ENCODE measurements around the gene CCDC183.

CCDC183 gene

DNA sequence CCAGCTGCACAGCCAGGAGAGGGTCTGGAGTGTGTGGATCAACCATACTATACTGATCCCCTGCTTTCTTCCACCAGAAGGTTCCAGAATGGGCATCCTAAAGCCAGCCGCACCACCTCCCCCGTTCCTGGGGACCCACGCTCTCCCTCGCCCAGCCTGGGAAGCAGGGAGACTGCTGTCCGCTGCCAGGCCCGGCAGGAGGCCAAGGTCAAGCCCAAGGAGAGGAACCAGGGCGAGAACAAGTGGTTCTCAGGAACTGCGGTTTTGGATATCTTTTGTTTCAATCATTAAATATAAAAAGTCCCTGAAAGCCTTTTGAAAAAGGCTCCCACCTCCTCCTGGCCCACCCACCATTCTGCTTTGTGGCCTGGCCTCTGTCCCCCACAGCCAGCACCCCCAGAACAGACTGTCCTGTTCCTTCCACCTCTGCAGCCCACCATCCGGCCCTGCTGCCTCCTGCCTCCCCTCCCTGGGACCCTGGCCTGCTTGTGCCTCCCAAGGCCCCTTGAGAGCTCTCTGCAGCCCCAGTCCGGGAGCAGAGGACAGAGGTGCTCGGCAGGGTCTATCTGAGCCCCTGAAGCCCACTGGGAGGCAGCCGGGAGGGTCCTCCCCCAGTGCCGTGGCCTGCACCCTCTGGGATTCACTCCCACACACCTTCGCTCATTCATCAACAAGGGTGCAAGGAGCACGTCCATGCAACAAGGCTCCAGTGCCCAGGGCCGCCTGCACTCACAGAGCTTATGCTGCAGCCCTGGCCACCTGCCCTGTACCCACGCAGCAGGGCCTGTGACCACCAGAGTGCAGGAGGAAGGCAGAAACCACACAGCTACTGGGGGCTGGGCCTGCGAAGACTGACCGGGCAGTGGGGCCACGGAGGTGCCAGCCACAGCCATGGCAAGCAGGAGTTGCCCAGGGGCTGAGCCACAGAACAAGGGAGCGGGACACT lies 47.2 kb upstream of the CCDC183 start:
- H3K4me3 ChIP-seq (ENCODE audit: insufficient read depth in 1 of 2, low read depth in 1 of 2, low read length in 2 of 2) = no peak overlapping the region
- no peak overlapping the region for H2AK5ac ChIP-seq (ENCODE audit: low read length, severe bottlenecking)
- H3K79me1 ChIP-seq (replicated peaks; ENCODE audit: low read length, poor library complexity, severe bottlenecking) = no peaks in the 10 kb centered on the region

DNA sequence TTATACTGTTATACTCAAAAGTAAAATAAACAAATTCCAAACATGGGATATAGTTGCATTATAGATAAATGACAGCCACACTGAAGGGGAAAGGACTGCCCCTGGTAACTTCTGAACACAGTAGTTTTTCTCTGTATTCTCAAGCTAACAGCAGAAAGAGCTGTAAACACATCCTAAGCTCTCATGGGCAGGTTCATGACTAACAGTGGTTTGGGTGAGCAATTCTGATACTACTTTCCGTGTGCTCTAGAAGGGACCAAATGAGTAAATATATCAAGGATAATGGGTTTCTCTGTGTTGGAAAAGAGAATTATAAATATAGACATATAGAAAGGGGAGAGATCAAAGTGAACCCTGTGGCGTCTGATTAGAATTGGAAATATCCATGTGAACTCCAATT lies 45.6 kb upstream of the CCDC183 start:
- H3K4me3 ChIP-seq (ENCODE audit: insufficient read depth in 1 of 2, low read depth in 1 of 2, low read length in 2 of 2) = no peak overlapping the region
- H2AFZ ChIP-seq (ENCODE audit: low read depth, low read length) = no peak overlapping the region
- H3K9ac ChIP-seq (ENCODE audit: low read length) = no peak overlapping the region
- H2BK12ac ChIP-seq (ENCODE audit: low read length in 2 of 2) = no peak overlapping the region
- H4K8ac ChIP-seq (ENCODE audit: low read length) = no peak overlapping the region
- no peak overlapping the region for H3K4ac ChIP-seq (ENCODE audit: low read depth in 1 of 2, low read length in 2 of 2)
- H3K14ac ChIP-seq (ENCODE audit: low read length in 2 of 2) = no peak overlapping the region
- H3K79me1 ChIP-seq (replicated peaks; ENCODE audit: low read length, poor library complexity, severe bottlenecking) = no peaks in the 10 kb centered on the region
- H2BK15ac ChIP-seq (ENCODE audit: low read depth, poor library complexity, severe bottlenecking) = no peak overlapping the region
- H3K23ac ChIP-seq (ENCODE audit: low read length in 2 of 2) = no peak overlapping the region
- peaks cover 34 to 51% of the 10 kb centered on the region in 2 experiments for H3K27me3 ChIP-seq (ENCODE audit: control insufficient read depth in 1 of 2, insufficient read depth in 1 of 2, low read length in 2 of 2)
- H3K27ac ChIP-seq (ENCODE audit: low read length, poor library complexity, severe bottlenecking) = no peak overlapping the region
- H4K91ac ChIP-seq (ENCODE audit: low read length) = no peak overlapping the region
- no peak overlapping the region for H3K18ac ChIP-seq (ENCODE audit: low read depth in 1 of 2, low read length in 2 of 2)
- peaks cover 0 to 4% of the 10 kb centered on the region in 2 experiments for H3K36me3 ChIP-seq (ENCODE audit: control insufficient read depth in 1 of 2, insufficient read depth in 2 of 2, low read depth in 1 of 2, low read length in 2 of 2)
- no peak overlapping the region for H2BK120ac ChIP-seq (ENCODE audit: low read depth, low read length)
- peaks cover 10% of the 10 kb centered on the region for H3K9me3 ChIP-seq (ENCODE audit: control insufficient read depth, low read length)
- no peak overlapping the region for H2BK5ac ChIP-seq (ENCODE audit: low read depth, low read length, poor library complexity, severe bottlenecking)
- WGBS = 64% methylated on average over 2 of the region's 2 CpGs
- no peak for DNase-seq
- H3K4me1 ChIP-seq (ENCODE audit: control insufficient read depth, insufficient read depth, low read depth, low read length) = peaks cover 5% of the 10 kb centered on the region
- no peak overlapping the region for H2AK5ac ChIP-seq (ENCODE audit: low read length, severe bottlenecking)
- no peak overlapping the region for H3K4me2 ChIP-seq (ENCODE audit: low read length, poor library complexity, severe bottlenecking)

More for the DNA sequence above, 47.2 kb upstream of the CCDC183 start:
- Histone ChIP-seq H3K9me3 (ENCODE audit: control insufficient read depth, low read length) (peaks cover 8% of the 10 kb centered on the region), H2BK120ac (ENCODE audit: low read depth, low read length) (no peak overlapping the region), H3K18ac (ENCODE audit: low read depth in 1 of 2, low read length in 2 of 2) (no peak overlapping the region), H3K36me3 (ENCODE audit: control insufficient read depth in 1 of 2, insufficient read depth in 2 of 2, low read depth in 1 of 2, low read length in 2 of 2) (peaks cover 0 to 4% of the 10 kb centered on the region in 2 experiments), H3K9ac (ENCODE audit: low read length) (no peak overlapping the region), H2BK15ac (ENCODE audit: low read depth, poor library complexity, severe bottlenecking) (no peak overlapping the region), H3K23ac (ENCODE audit: low read length in 2 of 2) (no peak overlapping the region), H3K4me1 (ENCODE audit: control insufficient read depth, insufficient read depth, low read depth, low read length) (peaks cover 5% of the 10 kb centered on the region), H2BK12ac (ENCODE audit: low read length in 2 of 2) (peak overlapping the region in 1 of 2 experiments; percentile 47), H4K91ac (ENCODE audit: low read length) (no peak overlapping the region), H3K14ac (ENCODE audit: low read length in 2 of 2) (peak overlapping the region in 1 of 2 experiments; percentile 87), H4K8ac (ENCODE audit: low read length) (no peak overlapping the region), H3K4me2 (ENCODE audit: low read length, poor library complexity, severe bottlenecking) (no peak overlapping the region), H3K4ac (ENCODE audit: low read depth in 1 of 2, low read length in 2 of 2) (no peak overlapping the region), H3K27me3 (ENCODE audit: control insufficient read depth in 1 of 2, insufficient read depth in 1 of 2, low read length in 2 of 2) (peaks cover 40 to 51% of the 10 kb centered on the region in 2 experiments), H2BK5ac (ENCODE audit: low read depth, low read length, poor library complexity, severe bottlenecking) (no peak overlapping the region), H2AFZ (ENCODE audit: low read depth, low read length) (no peak overlapping the region), H3K27ac (ENCODE audit: low read length, poor library complexity, severe bottlenecking) (no peak overlapping the region)
- 85% methylated on average over 21 of the region's 21 CpGs for WGBS
- no peak for DNase-seq

DNA sequence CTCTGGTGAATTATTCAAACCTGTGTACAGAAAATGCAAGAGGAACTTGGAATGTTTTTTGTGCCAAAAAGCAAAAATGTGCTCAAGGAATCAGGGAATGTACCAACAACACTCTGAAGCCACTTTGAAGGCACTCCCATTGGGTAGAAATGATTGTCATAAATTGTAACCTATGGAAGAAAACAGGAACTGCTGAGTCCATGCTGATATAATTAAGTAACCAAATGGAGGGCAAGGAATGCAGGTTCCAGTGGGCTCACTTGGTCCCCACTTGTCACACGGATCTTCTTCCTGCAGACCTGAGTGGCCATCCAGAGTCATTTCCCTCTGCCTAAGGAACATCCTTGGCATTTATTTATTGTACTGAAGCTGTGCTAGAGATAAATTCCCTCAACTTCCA lies 44.9 kb upstream of the CCDC183 start:
- H4K91ac ChIP-seq (ENCODE audit: low read length) = no peak overlapping the region
- H3K4me2 ChIP-seq (ENCODE audit: low read length, poor library complexity, severe bottlenecking) = no peak overlapping the region
- H4K8ac ChIP-seq (ENCODE audit: low read length) = no peak overlapping the region
- H3K14ac ChIP-seq (ENCODE audit: low read length in 2 of 2) = no peak overlapping the region
- no peak overlapping the region for H3K23ac ChIP-seq (ENCODE audit: low read length in 2 of 2)
- H3K4me1 ChIP-seq (ENCODE audit: control insufficient read depth, insufficient read depth, low read depth, low read length) = peaks cover 5% of the 10 kb centered on the region
- DNase-seq = no peak
- peaks cover 0 to 4% of the 10 kb centered on the region in 2 experiments for H3K36me3 ChIP-seq (ENCODE audit: control insufficient read depth in 1 of 2, insufficient read depth in 2 of 2, low read depth in 1 of 2, low read length in 2 of 2)
- H2AK5ac ChIP-seq (ENCODE audit: low read length, severe bottlenecking) = no peak overlapping the region
- no peak overlapping the region for H2BK120ac ChIP-seq (ENCODE audit: low read depth, low read length)
- no peak overlapping the region for H2BK15ac ChIP-seq (ENCODE audit: low read depth, poor library complexity, severe bottlenecking)
- H2BK5ac ChIP-seq (ENCODE audit: low read depth, low read length, poor library complexity, severe bottlenecking) = no peak overlapping the region
- no peak overlapping the region for H3K9ac ChIP-seq (ENCODE audit: low read length)
- H3K4ac ChIP-seq (ENCODE audit: low read depth in 1 of 2, low read length in 2 of 2) = no peak overlapping the region
- H2BK12ac ChIP-seq (ENCODE audit: low read length in 2 of 2) = no peak overlapping the region
- no peak overlapping the region for H3K27ac ChIP-seq (ENCODE audit: low read length, poor library complexity, severe bottlenecking)
- H3K4me3 ChIP-seq (ENCODE audit: insufficient read depth in 1 of 2, low read depth in 1 of 2, low read length in 2 of 2) = no peak overlapping the region
- no peak overlapping the region for H2AFZ ChIP-seq (ENCODE audit: low read depth, low read length)
- peaks cover 16% of the 10 kb centered on the region for H3K9me3 ChIP-seq (ENCODE audit: control insufficient read depth, low read length)
- no peaks in the 10 kb centered on the region for H3K79me1 ChIP-seq (replicated peaks; ENCODE audit: low read length, poor library complexity, severe bottlenecking)
- no CpG with 5 or more reads among the region's 1 CpG for WGBS
- peaks cover 34 to 49% of the 10 kb centered on the region in 2 experiments for H3K27me3 ChIP-seq (ENCODE audit: control insufficient read depth in 1 of 2, insufficient read depth in 1 of 2, low read length in 2 of 2)
- H3K18ac ChIP-seq (ENCODE audit: low read depth in 1 of 2, low read length in 2 of 2) = no peak overlapping the region

DNA sequence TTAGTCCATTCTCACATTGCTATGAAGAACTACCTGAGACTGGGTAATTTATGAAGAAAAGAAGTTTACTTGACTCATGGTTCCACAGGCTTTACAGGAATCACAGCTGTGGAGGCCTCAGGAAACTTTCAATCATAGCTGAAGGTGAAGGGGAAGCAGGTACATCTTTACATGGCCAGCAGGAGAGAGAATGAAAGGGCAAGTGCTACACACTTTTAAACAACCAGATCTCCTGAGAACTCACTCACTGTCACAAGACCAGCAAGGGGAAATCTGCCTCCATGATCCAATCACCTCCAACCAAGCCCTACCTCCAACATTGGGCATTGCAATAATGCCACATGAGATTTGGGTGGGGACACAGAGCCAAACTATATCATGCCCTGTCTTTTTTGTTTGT lies 44.3 kb upstream of the CCDC183 start:
- no peak for DNase-seq
- no peak overlapping the region for H2AK5ac ChIP-seq (ENCODE audit: low read length, severe bottlenecking)
- no peak overlapping the region for H3K14ac ChIP-seq (ENCODE audit: low read length in 2 of 2)
- H3K79me1 ChIP-seq (replicated peaks; ENCODE audit: low read length, poor library complexity, severe bottlenecking) = no peaks in the 10 kb centered on the region
- peaks cover 5% of the 10 kb centered on the region for H3K4me1 ChIP-seq (ENCODE audit: control insufficient read depth, insufficient read depth, low read depth, low read length)
- peaks cover 34 to 49% of the 10 kb centered on the region in 2 experiments for H3K27me3 ChIP-seq (ENCODE audit: control insufficient read depth in 1 of 2, insufficient read depth in 1 of 2, low read length in 2 of 2)
- no peak overlapping the region for H4K91ac ChIP-seq (ENCODE audit: low read length)
- H3K4me3 ChIP-seq (ENCODE audit: insufficient read depth in 1 of 2, low read depth in 1 of 2, low read length in 2 of 2) = no peak overlapping the region
- peaks cover 19% of the 10 kb centered on the region for H3K9me3 ChIP-seq (ENCODE audit: control insufficient read depth, low read length)
- H3K4ac ChIP-seq (ENCODE audit: low read depth in 1 of 2, low read length in 2 of 2) = no peak overlapping the region
- no peak overlapping the region for H3K27ac ChIP-seq (ENCODE audit: low read length, poor library complexity, severe bottlenecking)
- H2BK12ac ChIP-seq (ENCODE audit: low read length in 2 of 2) = no peak overlapping the region
- H3K36me3 ChIP-seq (ENCODE audit: control insufficient read depth in 1 of 2, insufficient read depth in 2 of 2, low read depth in 1 of 2, low read length in 2 of 2) = peaks cover 0 to 4% of the 10 kb centered on the region in 2 experiments
- H2BK5ac ChIP-seq (ENCODE audit: low read depth, low read length, poor library complexity, severe bottlenecking) = no peak overlapping the region
- H2AFZ ChIP-seq (ENCODE audit: low read depth, low read length) = no peak overlapping the region
- H3K23ac ChIP-seq (ENCODE audit: low read length in 2 of 2) = no peak overlapping the region
- no peak overlapping the region for H4K8ac ChIP-seq (ENCODE audit: low read length)
- H3K18ac ChIP-seq (ENCODE audit: low read depth in 1 of 2, low read length in 2 of 2) = no peak overlapping the region
- H3K9ac ChIP-seq (ENCODE audit: low read length) = no peak overlapping the region
- no peak overlapping the region for H2BK15ac ChIP-seq (ENCODE audit: low read depth, poor library complexity, severe bottlenecking)
- no peak overlapping the region for H3K4me2 ChIP-seq (ENCODE audit: low read length, poor library complexity, severe bottlenecking)
- H2BK120ac ChIP-seq (ENCODE audit: low read depth, low read length) = no peak overlapping the region
